AG04450 (cell line): ENCODE results near the gene SPATS2L. TPM values are rescaled to one million over a fixed set of nuclear protein-coding genes. Genes with fewer than 3 reads are reported as not detected.

ENCODE experiments used
- CTCF ChIA-PET: fragments of 300-600, 350-600 bp; formaldehyde crosslinking; extraction: SDS; loops from one replicate; lab custom pipeline; 2022; ENCODE audit warnings: antibody characterized with exemption, inconsistent platforms; lab: Charles Lee
- POLR2A ChIA-PET: fragments of 350-600 bp; formaldehyde crosslinking; extraction: SDS; loops from one replicate; lab custom pipeline; 2021; ENCODE audit warnings: antibody characterized with exemption, inconsistent platforms; lab: Yijun Ruan, JAX
- DNase-seq: peaks from one replicate; pipeline ENCODE4 v3.0.0-alpha.2; 2011; ENCODE audit warnings: low read depth, low spot score
- H3K27ac ChIP-seq: one replicate; pipeline ENCODE4 v1.5.1; 2012; ENCODE audit warnings: low read depth, low read length, control low read depth
- H3K27me3 ChIP-seq: one replicate; pipeline ENCODE4 v1.6.0; 2012; ENCODE audit warnings: low read length; ENCODE audit not compliant: control insufficient read depth, insufficient read depth
- H3K4me3 ChIP-seq: 2 replicates; pipeline ENCODE4 v1.5.1; 2011; ENCODE audit warnings: mild to moderate bottlenecking, low read depth, low read length, control low read depth
- H3K9me3 ChIP-seq: 2 replicates; pipeline ENCODE4 v1.5.1; 2012; ENCODE audit warnings: low read length; ENCODE audit not compliant: control insufficient read depth, insufficient read depth
- CTCF ChIP-seq: IDR thresholded peaks from 2 replicates; pipeline ENCODE4 v1.5.1; 2011; ENCODE audit warnings: low read depth, low read length, control low read depth, inconsistent platforms
- polyA plus RNA-seq: library from polyadenylated mRNA; depleted of rRNA; stranded (reverse); fragments of >200 nt; gene quantifications from 2 replicates; pipeline ENCODE4 v1.2.3, GENCODE V29; 2011

SPATS2L gene
- polyA plus RNA-seq, 1 experiment, result 361 TPM

- Histone ChIP-seq H3K4me3 (no peak overlapping the region), H3K9me3 (no peaks in the 10 kb centered on the region; the same call in 1 of the 2 replicates), H3K27me3 (no peaks in the 10 kb centered on the region), H3K27ac (no peak overlapping the region)
- DNase-seq, result no peak
- TF ChIP-seq CTCF, result no peak
- ChIA-PET CTCF (no interaction called here), POLR2A (no interaction called here)
Measured at GRCh38 chr2:200288670-200289429, 17.6 kb upstream of the SPATS2L start.

GRCh38 chr2:200296118-200296517, 10.4 kb upstream of the SPATS2L start:
- H3K27ac ChIP-seq, result no peak overlapping the region
- no peak for TF ChIP-seq CTCF
- no peaks in the 10 kb centered on the region for H3K27me3 ChIP-seq
- no peak for DNase-seq
- H3K9me3 ChIP-seq, result no peaks in the 10 kb centered on the region
- ChIA-PET POLR2A (no interaction called here), CTCF (no interaction called here)
- H3K4me3 ChIP-seq, result no peak overlapping the region

DNA sequence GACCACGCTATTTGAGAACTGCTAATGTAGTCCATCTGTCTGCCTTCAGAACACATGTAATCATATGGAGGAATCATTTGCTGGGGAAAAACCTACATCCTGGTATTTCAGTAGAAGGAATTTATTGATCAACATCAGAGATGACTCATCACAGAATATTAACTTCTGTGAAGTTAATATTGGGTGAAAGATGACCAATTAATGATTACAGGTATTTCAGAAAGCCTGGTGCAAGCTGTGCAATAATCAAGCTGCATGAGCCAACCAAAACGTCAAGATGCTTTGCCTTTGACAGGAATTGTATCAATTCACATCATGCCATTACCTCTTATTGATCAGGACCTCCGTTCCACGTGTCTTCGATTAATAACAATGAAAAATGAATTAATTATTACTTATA, 9.4 kb upstream of the SPATS2L start:
- DNase-seq, result no peak
- Histone ChIP-seq H3K4me3 (no peak overlapping the region), H3K9me3 (no peaks in the 10 kb centered on the region), H3K27ac (no peak overlapping the region), H3K27me3 (no peaks in the 10 kb centered on the region)
- TF ChIP-seq CTCF, result no peak
- CTCF ChIA-PET, result interaction anchor here (1.2 kb wide), 1 partner anchor 317 kb away, joined by 3 read pairs; no protein-coding TSS in a partner anchor
- POLR2A ChIA-PET, result no interaction called here

- CTCF ChIA-PET, result interaction anchor here (0.5 to 1.2 kb wide), 2 partner anchors 128 to 318 kb away, joined by 3 to 4 read pairs; no protein-coding TSS in a partner anchor
- no peak for DNase-seq
- POLR2A ChIA-PET, result no interaction called here
Measured at GRCh38 chr2:200297989-200298388, 8.5 kb upstream of the SPATS2L start.

More at GRCh38 chr2:200297989-200298388, 8.5 kb upstream of the SPATS2L start:
- Histone ChIP-seq H3K27me3 (no peaks in the 10 kb centered on the region), H3K9me3 (no peaks in the 10 kb centered on the region), H3K4me3 (no peak overlapping the region), H3K27ac (no peak overlapping the region)
- TF ChIP-seq CTCF, result no peak
